Lung (tissue), 12 donors: ENCODE data around the gene DNAH17. TPM values are rescaled to one million over a fixed set of nuclear protein-coding genes. Genes with fewer than 3 reads are reported as not detected.

Experiments used
- ATAC-seq: fragments of 200-7000 bp; cut with Tn5 transposase; one replicate; pipeline ENCODE4 v1.9.1; 2020; ENCODE audit warnings: moderate number of reproducible peaks; ENCODE audit not compliant: insufficient read depth, low FRiP score
- DNase-seq, 3 donors: peaks; one replicate each; pipeline ENCODE4 v3.0.0-alpha.2; 2013 to 2017
- H3K27ac ChIP-seq, 2 donors: one replicate each; pipeline ENCODE4 v1.5.1; 2013; ENCODE audit warnings: mild to moderate bottlenecking in 2 of 2, moderate library complexity in 2 of 2, control low read depth in 1 of 2, inconsistent platforms in 1 of 2, low read depth in 1 of 2, low read length in 1 of 2
- H3K27me3 ChIP-seq, 3 donors: one replicate each; pipeline ENCODE4 v1.5.1; 2013; ENCODE audit warnings: low read length in 2 of 3; ENCODE audit not compliant: control insufficient read depth in 3 of 3, insufficient read depth in 3 of 3
- H3K36me3 ChIP-seq, 4 donors: one replicate each; pipeline ENCODE4 v1.5.1; 2013; ENCODE audit warnings: low read length in 4 of 4, mild to moderate bottlenecking in 1 of 4, moderate library complexity in 1 of 4; ENCODE audit not compliant: control insufficient read depth in 4 of 4, insufficient read depth in 4 of 4
- H3K4me1 ChIP-seq, 5 donors: one replicate each; pipeline ENCODE4 v1.5.1; 2013; ENCODE audit warnings: low read length in 5 of 5, mild to moderate bottlenecking in 2 of 5, moderate library complexity in 1 of 5; ENCODE audit not compliant: control insufficient read depth in 5 of 5, insufficient read depth in 5 of 5
- H3K4me3 ChIP-seq: one replicate; pipeline ENCODE4 v1.5.1; 2013; ENCODE audit warnings: mild to moderate bottlenecking, control low read depth, moderate library complexity
- H3K9ac ChIP-seq, 2 donors: one replicate each; pipeline ENCODE4 v1.5.1; 2013; ENCODE audit warnings: low read length in 2 of 2, control low read depth in 1 of 2; ENCODE audit not compliant: insufficient read depth in 1 of 2
- H3K9me3 ChIP-seq, 4 donors: one replicate each; pipeline ENCODE4 v1.5.1; 2013; ENCODE audit warnings: low read length in 3 of 4, mild to moderate bottlenecking in 1 of 4, moderate library complexity in 1 of 4; ENCODE audit not compliant: control insufficient read depth in 4 of 4, insufficient read depth in 3 of 4
- WGBS, 2 donors: extraction: QIAGEN DNeasy Blood & Tissue Kit; methylation state at CpG; one replicate each; pipeline ENCODE4 v1.1.7; 2013; 5-methylcytosine and 5-hydroxymethylcytosine counted together
- polyA plus RNA-seq, 2 donors: library from polyadenylated mRNA; stranded (reverse); fragments of 200-250 nt; gene quantifications; one replicate each; pipeline ENCODE4 v1.2.1, GENCODE V29; 2013
- total RNA-seq, 2 donors: library from RNA; depleted of rRNA in 1 of 2; stranded (reverse); fragments of >200 nt in 1 of 2; gene quantifications; one replicate each; pipeline ENCODE4 v1.2.1, GENCODE V29; 2014 to 2021
- TF ChIP-seq, protein P1 (sequence below): IDR thresholded peaks from 2 replicates; pipeline ENCODE4 v1.5.1; 2012; ENCODE audit warnings: mild to moderate bottlenecking; ENCODE audit errors: control extremely low read depth, extremely low read depth
- donor health status: control.
- donor health status: control.
- donor health status: Bipolar disorder and iron deficiency.
- donor health status: healthy.
- donor health status: DM: yes; HTN: yes; CAD: no.

DNAH17 gene
- total and polyA plus RNA-seq, 4 donors, result 0.44 to 1.6 (median 1.2) TPM

DNA sequence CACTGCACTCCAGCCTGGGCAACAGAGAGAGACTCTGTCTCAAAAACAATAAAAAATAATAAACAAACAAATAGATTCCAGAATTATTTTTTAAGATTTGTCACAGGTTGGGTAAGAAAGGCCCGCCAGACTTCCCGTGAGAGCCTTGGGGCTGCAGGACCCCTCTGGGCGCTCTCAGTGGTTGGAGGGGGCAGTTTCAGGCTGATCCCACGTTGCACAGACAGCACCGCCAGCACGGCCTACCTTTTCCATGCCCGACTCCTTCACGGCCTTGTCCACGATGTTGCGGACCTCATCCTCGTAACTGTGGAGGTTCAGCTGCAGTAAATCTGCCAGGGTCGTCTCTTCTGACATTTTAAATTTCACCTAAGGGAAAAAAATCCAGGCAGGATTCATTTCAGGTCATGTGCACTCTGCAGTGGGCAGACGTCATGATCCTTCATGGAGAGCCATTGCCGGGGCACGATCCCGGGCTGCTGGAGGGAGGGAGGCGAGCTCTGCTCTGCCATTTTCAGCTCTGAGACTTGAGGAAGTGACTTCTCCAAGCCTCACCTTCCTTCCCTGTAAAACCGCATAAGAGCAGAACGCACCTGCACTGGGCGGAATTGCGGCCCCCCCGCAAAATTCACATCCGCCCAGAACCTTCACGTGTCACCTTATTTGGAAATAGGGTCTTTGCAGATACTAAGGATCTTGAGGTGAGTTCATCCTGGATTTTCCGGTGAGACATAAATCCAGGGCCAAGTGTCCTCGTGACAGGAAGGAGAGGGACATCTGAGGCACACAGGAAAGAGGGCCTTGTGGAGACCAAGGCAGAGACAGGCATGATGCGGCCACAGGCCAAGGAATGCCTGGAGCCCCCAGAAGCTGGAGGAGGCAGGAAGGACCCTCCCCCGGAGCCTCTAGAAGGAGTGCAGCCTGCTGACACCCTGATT, 66.8 kb downstream of the DNAH17 start:
- TF ChIP-seq, protein P1, sequence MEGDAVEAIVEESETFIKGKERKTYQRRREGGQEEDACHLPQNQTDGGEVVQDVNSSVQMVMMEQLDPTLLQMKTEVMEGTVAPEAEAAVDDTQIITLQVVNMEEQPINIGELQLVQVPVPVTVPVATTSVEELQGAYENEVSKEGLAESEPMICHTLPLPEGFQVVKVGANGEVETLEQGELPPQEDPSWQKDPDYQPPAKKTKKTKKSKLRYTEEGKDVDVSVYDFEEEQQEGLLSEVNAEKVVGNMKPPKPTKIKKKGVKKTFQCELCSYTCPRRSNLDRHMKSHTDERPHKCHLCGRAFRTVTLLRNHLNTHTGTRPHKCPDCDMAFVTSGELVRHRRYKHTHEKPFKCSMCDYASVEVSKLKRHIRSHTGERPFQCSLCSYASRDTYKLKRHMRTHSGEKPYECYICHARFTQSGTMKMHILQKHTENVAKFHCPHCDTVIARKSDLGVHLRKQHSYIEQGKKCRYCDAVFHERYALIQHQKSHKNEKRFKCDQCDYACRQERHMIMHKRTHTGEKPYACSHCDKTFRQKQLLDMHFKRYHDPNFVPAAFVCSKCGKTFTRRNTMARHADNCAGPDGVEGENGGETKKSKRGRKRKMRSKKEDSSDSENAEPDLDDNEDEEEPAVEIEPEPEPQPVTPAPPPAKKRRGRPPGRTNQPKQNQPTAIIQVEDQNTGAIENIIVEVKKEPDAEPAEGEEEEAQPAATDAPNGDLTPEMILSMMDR, result no peak
- no peak overlapping the region for H3K9ac ChIP-seq
- DNase-seq (no peak), ATAC-seq (no peak)
- H3K27me3 ChIP-seq, result no peaks in the 10 kb centered on the region
- H3K36me3 ChIP-seq, result no peaks in the 10 kb centered on the region
- peaks cover 0 to 2% (median 0%) of the 10 kb centered on the region in 5 donors for H3K4me1 ChIP-seq
- H3K27ac ChIP-seq, result no peak overlapping the region
- WGBS, 2 donors, result 93% methylated on average over 28 of the region's 28 CpGs
- peaks cover 0 to 4% (median 0%) of the 10 kb centered on the region in 4 donors for H3K9me3 ChIP-seq
- H3K4me3 ChIP-seq, result no peak overlapping the region

DNA sequence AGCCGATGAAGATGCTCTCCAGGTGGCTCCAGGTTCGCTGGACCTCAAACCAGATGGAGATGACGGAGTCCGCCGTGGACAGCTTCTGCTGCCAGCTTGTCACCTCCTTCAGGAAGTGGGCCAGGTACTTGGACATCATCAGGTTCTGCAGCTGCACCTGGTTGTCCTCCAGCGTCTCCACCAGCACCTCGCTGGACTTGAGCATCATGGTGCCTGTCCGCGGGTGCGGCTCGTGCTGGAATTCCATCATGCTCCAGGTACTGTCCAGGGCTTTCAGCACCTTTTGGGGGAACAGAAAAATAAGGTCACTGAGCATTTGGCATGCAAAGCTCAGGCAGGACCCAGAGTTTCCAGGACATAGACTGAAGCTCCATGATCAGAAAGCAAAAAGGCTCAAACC, 69.7 kb downstream of the DNAH17 start:
- no peak overlapping the region for H3K27ac ChIP-seq
- 95 to 98% methylated on average over 11 of the region's 11 CpGs for WGBS, 2 donors
- DNase-seq (no peak), ATAC-seq (no peak)
- peaks cover 0 to 4% (median 0%) of the 10 kb centered on the region in 4 donors for H3K9me3 ChIP-seq
- H3K4me3 ChIP-seq, result no peak overlapping the region
- TF ChIP-seq, protein P1, result no peak
- no peaks in the 10 kb centered on the region for H3K27me3 ChIP-seq
- no peaks in the 10 kb centered on the region for H3K36me3 ChIP-seq
- peaks cover 0 to 2% (median 0%) of the 10 kb centered on the region in 5 donors for H3K4me1 ChIP-seq
- no peak overlapping the region for H3K9ac ChIP-seq

DNA sequence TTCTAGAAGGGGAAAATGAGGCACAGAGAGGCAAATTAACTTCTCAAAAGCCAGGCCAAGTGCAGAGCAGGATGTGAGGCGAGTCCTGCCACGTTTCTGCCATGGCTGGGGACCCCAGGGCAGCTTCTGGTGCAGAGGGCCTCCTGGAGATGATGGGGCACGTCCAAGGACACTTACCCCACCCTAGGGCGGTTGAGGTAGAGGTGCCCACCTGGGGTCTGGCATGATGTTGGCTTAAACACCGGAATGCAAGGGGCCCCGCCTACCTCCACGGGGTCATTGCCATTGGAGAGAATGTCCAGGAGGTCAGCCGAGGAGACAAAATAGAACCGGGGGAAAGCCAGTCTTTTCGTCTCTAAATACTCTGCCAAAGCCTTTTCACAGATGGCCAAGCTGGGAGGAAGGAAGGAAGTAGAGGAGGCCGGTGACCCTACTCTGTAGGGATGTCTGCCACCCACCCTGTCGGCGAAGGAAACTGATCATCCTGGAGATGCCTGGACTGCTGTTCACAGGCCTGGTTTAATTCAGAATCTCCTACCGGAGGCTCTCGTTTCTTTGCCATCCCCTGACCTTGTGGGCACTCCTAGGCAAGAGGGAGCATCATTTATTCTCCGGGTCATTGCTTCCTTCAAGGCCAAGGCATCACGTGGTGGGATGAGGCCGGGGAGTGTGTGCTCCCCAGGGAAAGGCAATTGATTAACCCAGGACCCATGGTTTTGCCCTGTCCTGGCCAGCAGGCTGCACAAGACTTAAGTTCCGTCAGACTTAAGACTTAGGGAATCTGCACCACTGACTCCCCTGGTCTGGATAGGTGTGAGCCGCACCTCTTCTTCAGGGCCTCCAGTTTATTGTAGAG, 70.5 kb downstream of the DNAH17 start:
- Histone ChIP-seq H3K27ac (no peak overlapping the region), H3K9ac (no peak overlapping the region), H3K4me1 (peaks cover 0 to 2% (median 0%) of the 10 kb centered on the region in 5 donors), H3K4me3 (no peak overlapping the region), H3K36me3 (no peaks in the 10 kb centered on the region), H3K9me3 (no peaks in the 10 kb centered on the region), H3K27me3 (no peaks in the 10 kb centered on the region)
- ATAC-seq (no peak), DNase-seq (no peak)
- TF ChIP-seq, protein P1, result no peak
- WGBS, 2 donors, result 76 to 78% methylated on average over 20 of the region's 20 CpGs
